ENCODE results near the gene LACTBL1.

Gene LACTBL1

GRCh38 chr1:22914633-22915217 lies 57.9 kb downstream of the LACTBL1 start:
- Histone ChIP-seq H3K79me2 (ENCODE audit: low read length) (no peaks in the 10 kb centered on the region), H3K9me2 (replicated peaks; ENCODE audit: insufficient read depth, low read length) (no peaks in the 10 kb centered on the region), H3K27ac (ENCODE audit: low read length) (no peak overlapping the region), H3K27me3 (replicated peaks; ENCODE audit: insufficient read depth, low read length) (peaks cover 92% of the 10 kb centered on the region), H4K20me1 (ENCODE audit: insufficient read depth, low read length) (no peaks in the 10 kb centered on the region), H3F3A (ENCODE audit: insufficient read depth, low read length) (no peaks in the 10 kb centered on the region), H2AFZ (ENCODE audit: low read length) (no peak overlapping the region), H3K9me3 (replicated peaks; ENCODE audit: insufficient read depth, low read length) (no peaks in the 10 kb centered on the region), H3K9ac (ENCODE audit: low read length) (no peak overlapping the region), H3K4me3 (ENCODE audit: low read length) (no peak overlapping the region), H3K36me3 (replicated peaks; ENCODE audit: insufficient read depth, low read length) (no peaks in the 10 kb centered on the region), H3K4me1 (ENCODE audit: low read length) (no peaks in the 10 kb centered on the region), H3K4me2 (ENCODE audit: low read depth, low read length) (no peak overlapping the region)
- TF ChIP-seq EZH2phosphoT487 (IDR thresholded peaks at IDR 0.05; ENCODE audit: low read length) (no peak), CTCF (IDR thresholded peaks at IDR 0.05; ENCODE audit: low read length) (no peak), EZH2 (optimal IDR thresholded peaks at IDR 0.05; ENCODE audit: low read depth, low read length) (no peak)
- DNase-seq = no peak

GRCh38 chr1:22914156-22914555 lies 58.5 kb downstream of the LACTBL1 start:
- DNase-seq = no peak
- H3K4me3 ChIP-seq (ENCODE audit: low read length) = no peak overlapping the region
- H3K9me2 ChIP-seq (replicated peaks; ENCODE audit: insufficient read depth, low read length) = no peaks in the 10 kb centered on the region
- H2AFZ ChIP-seq (ENCODE audit: low read length) = no peak overlapping the region
- H3K27me3 ChIP-seq (replicated peaks; ENCODE audit: insufficient read depth, low read length) = peaks cover 92% of the 10 kb centered on the region
- H3K9ac ChIP-seq (ENCODE audit: low read length) = no peak overlapping the region
- no peak overlapping the region for H3K4me2 ChIP-seq (ENCODE audit: low read depth, low read length)
- no peak overlapping the region for H3K27ac ChIP-seq (ENCODE audit: low read length)
- no peaks in the 10 kb centered on the region for H3K36me3 ChIP-seq (replicated peaks; ENCODE audit: insufficient read depth, low read length)
- no peaks in the 10 kb centered on the region for H3F3A ChIP-seq (ENCODE audit: insufficient read depth, low read length)
- no peaks in the 10 kb centered on the region for H3K79me2 ChIP-seq (ENCODE audit: low read length)
- no peaks in the 10 kb centered on the region for H4K20me1 ChIP-seq (ENCODE audit: insufficient read depth, low read length)
- no peaks in the 10 kb centered on the region for H3K9me3 ChIP-seq (replicated peaks; ENCODE audit: insufficient read depth, low read length)
- TF ChIP-seq EZH2phosphoT487 (IDR thresholded peaks at IDR 0.05; ENCODE audit: low read length) (no peak), EZH2 (optimal IDR thresholded peaks at IDR 0.05; ENCODE audit: low read depth, low read length) (no peak), CTCF (IDR thresholded peaks at IDR 0.05; ENCODE audit: low read length) (no peak)
- H3K4me1 ChIP-seq (ENCODE audit: low read length) = no peaks in the 10 kb centered on the region

GRCh38 chr1:22913421-22914141 lies 59.1 kb downstream of the LACTBL1 start:
- Histone ChIP-seq H3K79me2 (ENCODE audit: low read length) (no peaks in the 10 kb centered on the region), H3K36me3 (replicated peaks; ENCODE audit: insufficient read depth, low read length) (no peaks in the 10 kb centered on the region), H3K9me2 (replicated peaks; ENCODE audit: insufficient read depth, low read length) (no peaks in the 10 kb centered on the region), H3K27me3 (replicated peaks; ENCODE audit: insufficient read depth, low read length) (peaks cover 92% of the 10 kb centered on the region), H3K4me3 (ENCODE audit: low read length) (no peak overlapping the region), H2AFZ (ENCODE audit: low read length) (no peak overlapping the region), H3F3A (ENCODE audit: insufficient read depth, low read length) (no peaks in the 10 kb centered on the region), H3K4me2 (ENCODE audit: low read depth, low read length) (no peak overlapping the region), H4K20me1 (ENCODE audit: insufficient read depth, low read length) (no peaks in the 10 kb centered on the region), H3K9ac (ENCODE audit: low read length) (no peak overlapping the region), H3K9me3 (replicated peaks; ENCODE audit: insufficient read depth, low read length) (no peaks in the 10 kb centered on the region), H3K27ac (ENCODE audit: low read length) (no peak overlapping the region), H3K4me1 (ENCODE audit: low read length) (no peaks in the 10 kb centered on the region)
- DNase-seq = no peak
- TF ChIP-seq EZH2phosphoT487 (IDR thresholded peaks at IDR 0.05; ENCODE audit: low read length) (no peak), EZH2 (optimal IDR thresholded peaks at IDR 0.05; ENCODE audit: low read depth, low read length) (no peak), CTCF (IDR thresholded peaks at IDR 0.05; ENCODE audit: low read length) (no peak)

All from MM.1S (cell line).